ENCODE results near the gene SNRPA. TPM values are rescaled to one million over a fixed set of nuclear protein-coding genes. Genes with fewer than 3 reads are reported as not detected.

Gene SNRPA
- total and polyA plus RNA-seq, 2 of the 8 experiments (the other 6 are each of a cell fraction or from before 2014, with no cell fraction given): 201 to 202 TPM

GRCh38 chr19:40798683-40799557 lies 47.9 kb downstream of the SNRPA start, which contains the start of gene EGLN2:
Gene EGLN2 (plus strand): TSS chr19:40799191. CDS start chr19:40800573, 1,382 bp downstream.
- Histone ChIP-seq H2AK5ac (ENCODE audit: low read depth, low read length) (peak within 1 kb of the TSS; percentile 83; the same call in 1 of the 2 replicates), H3K9me3 (ENCODE audit: insufficient read depth in 2 of 2, low read depth in 1 of 2, low read length in 1 of 2) (no peaks in the 10 kb centered on the region), H3K27ac (ENCODE audit: low read depth, low read length) (peak within 1 kb of the TSS; percentile 92), H2BK20ac (ENCODE audit: low read length) (no peak within 1 kb of the TSS), H3K4me3 (ENCODE audit: extremely low read depth in 1 of 4, insufficient read depth in 2 of 4, low read depth in 3 of 4, low read length in 4 of 4) (peak within 1 kb of the TSS; percentile 90 to 99 (median 92)), H4K91ac (replicated peaks; ENCODE audit: insufficient read length, low read length) (peak within 1 kb of the TSS; percentile 61), H2BK12ac (ENCODE audit: low read depth, low read length) (peak within 1 kb of the TSS; percentile 39), H3K27me3 (replicated peaks in 1 of 4; ENCODE audit: control insufficient read depth in 3 of 4, extremely low read depth in 1 of 4, insufficient read depth in 3 of 4, low read length in 3 of 4) (no peaks in the 10 kb centered on the region), H3K79me2 (ENCODE audit: control insufficient read depth in 1 of 2, insufficient read depth in 2 of 2, low read length in 2 of 2) (peaks cover 14 to 46% of the 10 kb centered on the region in 2 experiments), H4K20me1 (replicated peaks in 1 of 2; ENCODE audit: control insufficient read depth in 1 of 2, insufficient read depth in 2 of 2, low read length in 2 of 2) (peaks cover 24 to 33% of the 10 kb centered on the region in 2 experiments), H3K4ac (replicated peaks; ENCODE audit: insufficient read length, low read depth, low read length) (no peak within 1 kb of the TSS), H2BK120ac (replicated peaks; ENCODE audit: low read depth, low read length) (no peak within 1 kb of the TSS), H2BK15ac (ENCODE audit: low read length) (no peak within 1 kb of the TSS), H2AFZ (ENCODE audit: low read length) (peak within 1 kb of the TSS; percentile 47; the same call in 1 of the 2 replicates), H3K18ac (ENCODE audit: extremely low read depth, low read length) (peak within 1 kb of the TSS; percentile 78), H3K9ac (replicated peaks in 1 of 4; ENCODE audit: extremely low read depth in 1 of 4, low read depth in 3 of 4, low read length in 3 of 4) (peak within 1 kb of the TSS; percentile 79 to 91 (median 88)), H4K8ac (ENCODE audit: extremely low read depth, insufficient read depth, low read length) (peak within 1 kb of the TSS; percentile 95; the same call in 1 of the 2 replicates), H4K5ac (ENCODE audit: insufficient read length, low read depth, low read length) (peak within 1 kb of the TSS; percentile 53), H3K23ac (ENCODE audit: insufficient read length) (no peak within 1 kb of the TSS), H3K36me3 (ENCODE audit: control insufficient read depth in 2 of 4, insufficient read depth in 4 of 4, low read length in 3 of 4) (peaks cover 3 to 28% (median 6%) of the 10 kb centered on the region in 4 experiments; a peak in 6 of 8 replicates), H3K4me2 (ENCODE audit: insufficient read depth in 1 of 2, low read depth in 2 of 2, low read length in 2 of 2) (peak within 1 kb of the TSS; percentile 67 to 91), H3K79me1 (ENCODE audit: low read depth, low read length) (peaks cover 21% of the 10 kb centered on the region), H3K56ac (replicated peaks; ENCODE audit: insufficient read length, low read depth, low read length) (peak within 1 kb of the TSS; percentile 3), H3K4me1 (replicated peaks in 1 of 4; ENCODE audit: control insufficient read depth in 3 of 4, insufficient read depth in 4 of 4, low read length in 3 of 4) (peaks cover 0 to 37% (median 22%) of the 10 kb centered on the region in 4 experiments; a peak in 6 of 7 replicates), H3K14ac (ENCODE audit: insufficient read length) (no peak within 1 kb of the TSS), H3K23me2 (ENCODE audit: low read depth, low read length) (peaks cover 6% of the 10 kb centered on the region), H2BK5ac (ENCODE audit: low read depth, low read length) (peak within 1 kb of the TSS; percentile 82)
- peak; percentile 48 for FAIRE-seq
- DNase-seq (ENCODE audit: low read depth in 1 of 2, low spot score in 2 of 2): peak; percentile 99 to 100
- CTCF ChIA-PET (ENCODE audit: partially characterized antibody): interaction anchor here (0.6 to 4.0 kb wide), 10 partner anchors 8 to 153 kb away, joined by 3 to 29 read pairs (median 6); partner anchors contain the start of gene RAB4B
- WGBS, 2 experiments (ENCODE audit: extremely low coverage in 1 of 2, insufficient coverage in 1 of 2, insufficient read length in 1 of 2, insufficient replicate concordance in 2 of 2, low coverage in 1 of 2, low lambda C conversion rate in 2 of 2, missing lambda C conversion rate in 1 of 2): 2% methylated on average over 24 of the region's 110 CpGs; no CpG with 5 or more reads in 1 of the 2 experiments
- POLR2A ChIA-PET (ENCODE audit: partially characterized antibody): interaction anchor here (0.5 to 15.7 kb wide), 23 partner anchors 9 to 411 kb away, joined by 3 to 241 read pairs (median 6); partner anchors contain the start of genes ACTMAP, COQ8B, ITPKC and MIA
- TF ChIP-seq ATF2 (IDR thresholded peaks at IDR 0.05; ENCODE audit: low read length) (no peak), RAD21 (IDR thresholded peaks at IDR 0.05 in 1 of 2, conservative IDR thresholded peaks at IDR 0.05 in 1 of 2; ENCODE audit: low read depth in 2 of 2, low read length in 2 of 2) (no peak), SP1 (IDR thresholded peaks at IDR 0.05; ENCODE audit: low read depth, low read length) (peak; percentile 74), CBX5 (IDR thresholded peaks at IDR 0.05; ENCODE audit: low read depth, low read length) (no peak), NANOG (IDR thresholded peaks at IDR 0.05; ENCODE audit: insufficient read depth, low read depth, low read length, poor library complexity, severe bottlenecking) (no peak), RNF2 (IDR thresholded peaks at IDR 0.05; ENCODE audit: borderline replicate concordance, low read depth, low read length, missing control alignments, poor library complexity, severe bottlenecking) (no peak), YY1 (IDR thresholded peaks at IDR 0.05; ENCODE audit: low read depth, low read length) (peak; percentile 32; the same call in 1 of the 2 replicates), SIRT6 (IDR thresholded peaks at IDR 0.05; ENCODE audit: low read length) (no peak)

All from H1 (cell line).